ENCODE results near the gene RACK1. TPM values are rescaled to one million over a fixed set of nuclear protein-coding genes. Genes with fewer than 3 reads are reported as not detected.

RACK1 gene
- total and polyA plus RNA-seq, 2 of the 13 experiments (the other 11 are each of a cell fraction or from before 2014, with no cell fraction given), result 2,514 to 6,141 TPM

DNA sequence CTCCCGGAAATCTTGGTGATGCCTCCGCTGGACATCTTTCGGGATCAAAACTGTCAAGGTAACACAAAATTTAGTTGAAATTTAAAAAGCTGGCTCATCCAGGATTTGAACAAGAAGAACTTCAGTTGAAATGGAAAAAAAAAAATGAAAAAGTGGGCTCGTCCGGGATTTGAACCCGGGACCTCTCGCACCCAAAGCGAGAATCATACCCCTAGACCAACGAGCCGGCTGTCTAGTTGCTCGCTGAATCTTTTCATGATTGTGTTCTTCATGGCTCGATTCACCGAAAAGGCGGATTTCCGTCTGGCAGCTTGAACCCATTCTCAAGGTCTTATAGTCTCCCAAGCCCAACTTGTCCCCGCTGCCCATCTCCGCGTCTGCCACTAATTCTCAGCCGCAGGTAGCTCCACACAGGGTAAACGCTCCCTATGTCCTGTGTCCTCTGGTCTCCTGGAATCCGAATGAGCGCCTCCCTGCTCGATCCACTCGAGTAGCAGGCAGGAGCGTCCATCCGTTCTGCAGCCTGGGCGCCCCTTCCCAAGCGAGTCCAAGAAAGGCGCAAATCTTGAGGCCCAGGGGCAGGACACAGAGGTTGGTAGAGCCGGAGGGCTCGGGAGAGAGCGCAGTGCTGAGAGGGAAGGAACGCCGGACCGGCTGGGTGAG lies 54.9 kb downstream of the RACK1 start (continued):
- no peak for TF ChIP-seq ZNF660 (CRISPR knock-in tag; IDR thresholded peaks at IDR 0.05; ENCODE audit: borderline replicate concordance, low read depth)
- TF ChIP-seq ZNF335 (CRISPR knock-in tag; IDR thresholded peaks at IDR 0.05), result no peak
- no peak for TF ChIP-seq NR2F1 (CRISPR knock-in tag; IDR thresholded peaks at IDR 0.05)
- TF ChIP-seq ZC3H4 (CRISPR knock-in tag; IDR thresholded peaks at IDR 0.05; ENCODE audit: borderline replicate concordance), result no peak
- TF ChIP-seq FOXP1 (IDR thresholded peaks at IDR 0.05), result no peak
- TF ChIP-seq FOXP1 (CRISPR knock-in tag; IDR thresholded peaks at IDR 0.05), result no peak
- no peak for TF ChIP-seq SRY (CRISPR knock-in tag; IDR thresholded peaks at IDR 0.05)
- TF ChIP-seq NBN (conservative IDR thresholded peaks at IDR 0.05), result no peak
- no peak for TF ChIP-seq ZNF33B (CRISPR knock-in tag; IDR thresholded peaks at IDR 0.05)
- TF ChIP-seq, protein P1, sequence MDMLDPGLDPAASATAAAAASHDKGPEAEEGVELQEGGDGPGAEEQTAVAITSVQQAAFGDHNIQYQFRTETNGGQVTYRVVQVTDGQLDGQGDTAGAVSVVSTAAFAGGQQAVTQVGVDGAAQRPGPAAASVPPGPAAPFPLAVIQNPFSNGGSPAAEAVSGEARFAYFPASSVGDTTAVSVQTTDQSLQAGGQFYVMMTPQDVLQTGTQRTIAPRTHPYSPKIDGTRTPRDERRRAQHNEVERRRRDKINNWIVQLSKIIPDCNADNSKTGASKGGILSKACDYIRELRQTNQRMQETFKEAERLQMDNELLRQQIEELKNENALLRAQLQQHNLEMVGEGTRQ (IDR thresholded peaks at IDR 0.05; ENCODE audit: low read depth, low read length), result no peak
- TF ChIP-seq, protein P1 (CRISPR knock-in tag; IDR thresholded peaks at IDR 0.05; ENCODE audit: borderline replicate concordance), result no peak
- TF ChIP-seq, protein P2, sequence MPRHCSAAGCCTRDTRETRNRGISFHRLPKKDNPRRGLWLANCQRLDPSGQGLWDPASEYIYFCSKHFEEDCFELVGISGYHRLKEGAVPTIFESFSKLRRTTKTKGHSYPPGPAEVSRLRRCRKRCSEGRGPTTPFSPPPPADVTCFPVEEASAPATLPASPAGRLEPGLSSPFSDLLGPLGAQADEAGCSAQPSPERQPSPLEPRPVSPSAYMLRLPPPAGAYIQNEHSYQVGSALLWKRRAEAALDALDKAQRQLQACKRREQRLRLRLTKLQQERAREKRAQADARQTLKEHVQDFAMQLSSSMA (CRISPR knock-in tag; IDR thresholded peaks at IDR 0.05), result peak; percentile 76; the same call in 1 of the 2 replicates
- TF ChIP-seq, protein P3, sequence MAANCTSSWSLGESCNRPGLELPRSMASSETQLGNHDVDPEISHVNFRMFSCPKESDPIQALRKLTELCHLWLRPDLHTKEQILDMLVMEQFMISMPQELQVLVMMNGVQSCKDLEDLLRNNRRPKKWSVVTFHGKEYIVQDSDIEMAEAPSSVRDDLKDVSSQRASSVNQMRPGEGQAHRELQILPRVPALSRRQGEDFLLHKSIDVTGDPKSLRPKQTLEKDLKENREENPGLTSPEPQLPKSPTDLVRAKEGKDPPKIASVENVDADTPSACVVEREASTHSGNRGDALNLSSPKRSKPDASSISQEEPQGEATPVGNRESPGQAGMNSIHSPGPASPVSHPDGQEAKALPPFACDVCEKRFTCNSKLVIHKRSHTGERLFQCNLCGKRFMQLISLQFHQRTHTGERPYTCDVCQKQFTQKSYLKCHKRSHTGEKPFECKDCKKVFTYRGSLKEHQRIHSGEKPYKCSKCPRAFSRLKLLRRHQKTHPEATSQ (CRISPR knock-in tag; IDR thresholded peaks at IDR 0.05; ENCODE audit: borderline replicate concordance), result no peak
- no peak for TF ChIP-seq ZNF7 (CRISPR knock-in tag; IDR thresholded peaks at IDR 0.05)
- no peak for TF ChIP-seq KLF13 (CRISPR knock-in tag; IDR thresholded peaks at IDR 0.05)
- TF ChIP-seq GTF2F1 (IDR thresholded peaks at IDR 0.05; ENCODE audit: low read length), result 0 out of 2 replicates have a peak, but pooled peaks have one; percentile 1
- TF ChIP-seq, protein P4, sequence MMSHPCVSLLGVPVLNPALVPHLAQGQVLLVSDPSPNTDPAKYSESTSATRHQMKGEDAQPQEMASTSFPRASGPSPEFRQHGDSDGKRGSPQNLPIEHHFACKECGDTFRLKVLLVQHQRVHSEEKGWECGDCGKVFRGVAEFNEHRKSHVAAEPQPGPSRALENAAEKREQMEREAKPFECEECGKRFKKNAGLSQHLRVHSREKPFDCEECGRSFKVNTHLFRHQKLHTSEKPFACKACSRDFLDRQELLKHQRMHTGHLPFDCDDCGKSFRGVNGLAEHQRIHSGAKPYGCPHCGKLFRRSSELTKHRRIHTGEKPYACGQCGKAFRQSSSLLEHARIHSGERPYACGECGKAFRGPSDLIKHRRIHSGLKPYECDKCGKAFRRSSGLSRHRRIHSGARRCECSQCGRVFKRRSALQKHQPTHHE (CRISPR knock-in tag; IDR thresholded peaks at IDR 0.05; ENCODE audit: borderline replicate concordance), result no peak
- TF ChIP-seq, protein P5, sequence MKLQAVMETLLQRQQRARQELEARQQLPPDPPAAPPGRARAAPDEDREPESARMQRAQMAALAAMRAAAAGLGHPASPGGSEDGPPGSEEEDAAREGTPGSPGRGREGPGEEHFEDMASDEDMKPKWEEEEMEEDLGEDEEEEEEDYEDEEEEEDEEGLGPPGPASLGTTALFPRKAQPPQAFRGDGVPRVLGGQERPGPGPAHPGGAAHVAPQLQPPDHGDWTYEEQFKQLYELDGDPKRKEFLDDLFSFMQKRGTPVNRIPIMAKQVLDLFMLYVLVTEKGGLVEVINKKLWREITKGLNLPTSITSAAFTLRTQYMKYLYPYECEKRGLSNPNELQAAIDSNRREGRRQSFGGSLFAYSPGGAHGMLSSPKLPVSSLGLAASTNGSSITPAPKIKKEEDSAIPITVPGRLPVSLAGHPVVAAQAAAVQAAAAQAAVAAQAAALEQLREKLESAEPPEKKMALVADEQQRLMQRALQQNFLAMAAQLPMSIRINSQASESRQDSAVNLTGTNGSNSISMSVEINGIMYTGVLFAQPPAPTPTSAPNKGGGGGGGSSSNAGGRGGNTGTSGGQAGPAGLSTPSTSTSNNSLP (IDR thresholded peaks at IDR 0.05; ENCODE audit: low read depth, low read length), result no peak; the same call in 1 of the 2 replicates
- no peak for TF ChIP-seq ETV6 (CRISPR knock-in tag; conservative IDR thresholded peaks at IDR 0.05)
- no peak for TF ChIP-seq ZNF20 (CRISPR knock-in tag; IDR thresholded peaks at IDR 0.05)
- no peak for TF ChIP-seq TMF1 (CRISPR knock-in tag; IDR thresholded peaks at IDR 0.05; ENCODE audit: low read depth)
- TF ChIP-seq NFYB (CRISPR knock-in tag; IDR thresholded peaks at IDR 0.05), result no peak
- peak; percentile 41 for TF ChIP-seq PHF8 (CRISPR knock-in tag; IDR thresholded peaks at IDR 0.05)

Measured in HepG2 (cell line).